ENCODE measurements around the gene CRTAP.

DNA sequence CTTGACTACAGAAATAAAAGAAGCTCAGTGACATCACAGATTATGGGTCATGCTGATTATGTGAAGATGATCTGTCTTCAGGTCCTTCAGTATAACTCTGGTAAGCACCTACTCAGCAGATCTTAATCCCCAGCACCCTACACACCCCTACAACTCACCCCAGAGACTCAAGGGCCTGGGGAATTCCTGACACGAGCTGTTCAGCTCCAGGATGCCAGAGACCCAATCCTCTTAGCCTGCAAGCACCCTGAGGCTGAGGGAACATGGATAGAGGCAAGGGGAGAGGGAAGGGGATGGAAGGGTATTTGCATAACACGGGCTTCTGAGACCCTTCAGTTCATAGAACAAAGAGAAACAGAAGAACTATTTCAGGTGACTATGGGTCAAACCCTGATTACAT lies 29.9 kb upstream of the CRTAP start:
- TF ChIP-seq, protein P1, sequence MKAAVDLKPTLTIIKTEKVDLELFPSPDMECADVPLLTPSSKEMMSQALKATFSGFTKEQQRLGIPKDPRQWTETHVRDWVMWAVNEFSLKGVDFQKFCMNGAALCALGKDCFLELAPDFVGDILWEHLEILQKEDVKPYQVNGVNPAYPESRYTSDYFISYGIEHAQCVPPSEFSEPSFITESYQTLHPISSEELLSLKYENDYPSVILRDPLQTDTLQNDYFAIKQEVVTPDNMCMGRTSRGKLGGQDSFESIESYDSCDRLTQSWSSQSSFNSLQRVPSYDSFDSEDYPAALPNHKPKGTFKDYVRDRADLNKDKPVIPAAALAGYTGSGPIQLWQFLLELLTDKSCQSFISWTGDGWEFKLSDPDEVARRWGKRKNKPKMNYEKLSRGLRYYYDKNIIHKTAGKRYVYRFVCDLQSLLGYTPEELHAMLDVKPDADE (IDR thresholded peaks at IDR 0.05), result no peak
- TF ChIP-seq CTCF (conservative IDR thresholded peaks at IDR 0.05; ENCODE audit: low read depth in 2 of 2) (no peak), CREB1 (CRISPR knock-in tag; IDR thresholded peaks at IDR 0.05; ENCODE audit: low read depth) (no peak), POLR2AphosphoS5 (IDR thresholded peaks at IDR 0.05; ENCODE audit: low read depth) (no peak), EZH2 (IDR thresholded peaks at IDR 0.05; ENCODE audit: low read depth, unreplicated experiment) (no peak)
